Astrocyte (in vitro differentiated cells and primary cell): ENCODE measurements around the gene PCDHA4. TPM values are rescaled to one million over a fixed set of nuclear protein-coding genes. Genes with fewer than 3 reads are reported as not detected.
A peak's percentile ranks its signal among the peaks of the same experiment; 100 is the strongest.
"Not testable (repeated sequence)": the region's sequence is repeated elsewhere in the genome, so short reads cannot be mapped to it uniquely, and the experiment has no call there.

Experiments
- DNase-seq: peaks from one replicate; pipeline ENCODE4 v3.0.0-alpha.2; 2010; ENCODE audit warnings: low read depth
- FAIRE-seq: peaks from 2 replicates; lab custom pipeline; 2011; peaks lifted over from hg19 to GRCh38; lab: Jason Lieb, UNC
- H2AFZ ChIP-seq: 2 replicates; pipeline ENCODE4 v1.6.0; 2012; ENCODE audit warnings: low read depth, low read length, inconsistent platforms
- H3K27ac ChIP-seq: 2 replicates; pipeline ENCODE4 v1.5.1; 2011; ENCODE audit warnings: low read depth, low read length, inconsistent platforms
- H3K27me3 ChIP-seq: 2 replicates; pipeline ENCODE4 v1.6.0; 2011; ENCODE audit warnings: low read length, inconsistent platforms; ENCODE audit not compliant: insufficient read depth
- H3K36me3 ChIP-seq: 2 replicates; pipeline ENCODE4 v1.5.1; 2011; ENCODE audit warnings: low read length, inconsistent platforms; ENCODE audit not compliant: insufficient read depth
- H3K4me1 ChIP-seq: 2 replicates; pipeline ENCODE4 v1.5.1; 2011; ENCODE audit warnings: low read length, inconsistent platforms; ENCODE audit not compliant: insufficient read depth
- H3K4me2 ChIP-seq: 2 replicates; pipeline ENCODE4 v1.6.0; 2012; ENCODE audit warnings: low read length, inconsistent platforms
- H3K4me3 ChIP-seq: 2 replicates; pipeline ENCODE4 v1.5.1; 2011; ENCODE audit warnings: low read depth, mild to moderate bottlenecking, low read length, inconsistent platforms; ENCODE audit not compliant: insufficient read depth
- H3K79me2 ChIP-seq: 2 replicates; pipeline ENCODE4 v1.6.0; 2012; ENCODE audit warnings: mild to moderate bottlenecking, low read length, inconsistent platforms; ENCODE audit not compliant: insufficient read depth
- H3K9ac ChIP-seq: 2 replicates; pipeline ENCODE4 v1.6.0; 2012; ENCODE audit warnings: mild to moderate bottlenecking, low read length, inconsistent platforms
- H3K9me3 ChIP-seq: 2 replicates; pipeline ENCODE4 v1.5.1; 2012; ENCODE audit warnings: low read depth, mild to moderate bottlenecking, low read length, inconsistent platforms; ENCODE audit not compliant: insufficient read depth
- H4K20me1 ChIP-seq: 2 replicates; pipeline ENCODE4 v1.6.0; 2012; ENCODE audit warnings: low read length, inconsistent platforms; ENCODE audit not compliant: insufficient read depth
- H3K27ac Mint-ChIP-seq: one replicate; pipeline ENCODE4 v1.8.0; 2021; ENCODE audit warnings: mild to moderate bottlenecking, mixed read lengths; ENCODE audit not compliant: unreplicated experiment
- H3K27me3 Mint-ChIP-seq: one replicate; pipeline ENCODE4 v1.8.0; 2021; ENCODE audit warnings: low read depth, mixed read lengths; ENCODE audit not compliant: unreplicated experiment
- H3K36me3 Mint-ChIP-seq: one replicate; pipeline ENCODE4 v1.8.0; 2021; ENCODE audit warnings: low read depth, mixed read lengths; ENCODE audit not compliant: unreplicated experiment
- H3K4me1 Mint-ChIP-seq: one replicate; pipeline ENCODE4 v1.8.0; 2021; ENCODE audit warnings: low read depth, mixed read lengths; ENCODE audit not compliant: unreplicated experiment
- H3K4me3 Mint-ChIP-seq: one replicate; pipeline ENCODE4 v1.8.0; 2021; ENCODE audit warnings: mild to moderate bottlenecking, moderate library complexity, mixed read lengths; ENCODE audit not compliant: unreplicated experiment
- H3K9me3 Mint-ChIP-seq: one replicate; pipeline ENCODE4 v1.8.0; 2021; ENCODE audit warnings: mild to moderate bottlenecking, mixed read lengths; ENCODE audit not compliant: unreplicated experiment
- EZH2 ChIP-seq: IDR thresholded peaks from 2 replicates; pipeline ENCODE4 v1.6.1; 2012; ENCODE audit warnings: mild to moderate bottlenecking, low read length, inconsistent platforms; ENCODE audit not compliant: insufficient read depth
- total RNA-seq: library from RNA; stranded (reverse); gene quantifications from 2 replicates; pipeline ENCODE4 v1.2.1, GENCODE V29; 2021
- TF ChIP-seq, protein P1 (sequence below): IDR thresholded peaks from 2 replicates; pipeline ENCODE4 v1.5.1; 2011; ENCODE audit warnings: low read depth, mild to moderate bottlenecking, inconsistent platforms, low read length, moderate library complexity; ENCODE audit not compliant: insufficient read depth

Gene PCDHA4
- total RNA-seq, 1 donor from 2014 or later = 9.6 TPM

DNA sequence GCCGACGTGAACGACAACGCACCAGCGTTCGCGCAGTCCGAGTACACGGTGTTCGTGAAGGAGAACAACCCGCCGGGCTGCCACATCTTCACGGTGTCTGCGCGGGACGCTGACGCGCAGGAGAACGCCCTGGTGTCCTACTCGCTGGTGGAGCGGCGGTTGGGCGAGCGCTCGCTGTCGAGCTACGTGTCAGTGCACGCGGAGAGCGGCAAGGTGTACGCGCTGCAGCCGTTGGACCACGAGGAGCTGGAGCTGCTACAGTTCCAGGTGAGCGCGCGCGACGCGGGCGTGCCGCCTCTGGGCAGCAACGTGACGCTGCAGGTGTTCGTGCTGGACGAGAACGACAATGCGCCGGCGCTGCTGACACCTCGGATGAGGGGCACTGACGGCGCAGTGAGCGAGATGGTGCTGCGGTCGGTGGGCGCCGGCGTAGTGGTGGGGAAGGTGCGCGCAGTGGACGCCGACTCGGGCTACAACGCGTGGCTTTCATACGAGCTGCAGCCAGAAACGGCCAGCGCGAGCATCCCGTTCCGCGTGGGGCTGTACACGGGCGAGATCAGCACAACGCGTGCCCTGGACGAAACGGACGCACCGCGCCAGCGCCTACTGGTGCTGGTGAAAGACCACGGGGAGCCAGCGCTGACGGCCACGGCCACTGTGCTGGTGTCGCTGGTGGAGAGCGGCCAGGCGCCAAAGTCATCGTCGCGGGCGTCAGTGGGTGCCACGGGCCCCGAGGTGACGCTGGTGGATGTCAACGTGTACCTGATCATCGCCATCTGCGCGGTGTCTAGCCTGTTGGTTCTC, 43.2 kb downstream of the PCDHA4 start:
- not testable (repeated sequence) for H3K79me2 ChIP-seq

DNA sequence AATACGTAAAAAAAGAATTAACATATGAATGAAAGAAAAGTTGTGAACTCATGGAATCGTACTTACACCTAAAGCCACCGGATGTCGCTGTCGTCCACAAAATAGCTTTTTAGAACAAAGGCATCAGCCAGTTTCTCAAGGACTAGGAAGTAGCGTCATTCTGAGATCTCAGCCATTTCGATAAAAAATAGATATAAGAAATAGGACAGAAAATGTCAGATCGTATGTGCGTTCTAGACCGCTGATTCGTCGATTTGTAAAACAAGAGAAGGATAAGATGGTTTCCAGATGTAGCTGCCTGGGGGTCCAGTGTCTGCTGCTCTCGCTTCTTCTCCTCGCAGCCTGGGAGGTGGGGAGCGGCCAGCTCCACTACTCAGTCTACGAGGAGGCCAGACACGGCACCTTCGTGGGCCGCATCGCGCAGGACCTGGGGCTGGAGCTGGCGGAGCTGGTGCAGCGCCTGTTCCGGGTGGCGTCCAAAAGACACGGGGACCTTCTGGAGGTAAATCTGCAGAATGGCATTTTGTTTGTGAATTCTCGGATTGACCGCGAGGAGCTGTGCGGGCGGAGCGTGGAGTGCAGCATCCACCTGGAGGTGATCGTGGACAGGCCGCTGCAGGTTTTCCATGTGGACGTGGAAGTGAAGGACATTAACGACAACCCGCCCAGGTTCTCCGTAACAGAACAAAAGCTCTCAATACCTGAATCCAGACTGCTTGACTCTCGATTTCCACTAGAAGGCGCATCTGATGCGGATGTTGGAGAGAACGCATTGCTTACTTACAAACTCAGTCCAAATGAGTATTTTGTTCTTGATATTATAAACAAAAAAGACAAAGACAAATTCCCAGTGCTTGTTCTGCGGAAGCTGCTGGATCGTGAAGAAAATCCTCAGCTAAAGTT, 49.2 kb downstream of the PCDHA4 start, which contains the start of gene PCDHA10:
Gene PCDHA10, plus strand, starts transcription at position 126 of the 903 bp plus-strand sequence. Its CDS starts 152 bp downstream, at position 278.
- no peaks in the 10 kb centered on the region for H3K4me1 ChIP-seq
- no peak within 1 kb of the TSS for H3K4me2 ChIP-seq
- no peaks in the 10 kb centered on the region for H3K36me3 ChIP-seq
- Mint-ChIP-seq H3K4me3 (peak within 1 kb of the TSS; percentile 88), H3K4me1 (peaks cover 3% of the 10 kb centered on the region), H3K36me3 (peaks cover 17% of the 10 kb centered on the region), H3K27ac (peak within 1 kb of the TSS; percentile 79), H3K27me3 (no peaks in the 10 kb centered on the region), H3K9me3 (peaks cover 6% of the 10 kb centered on the region)
- H3K27ac ChIP-seq = no peak within 1 kb of the TSS
- H3K9ac ChIP-seq = no peak within 1 kb of the TSS
- DNase-seq = no peak
- no peaks in the 10 kb centered on the region for H4K20me1 ChIP-seq
- TF ChIP-seq, protein P1, sequence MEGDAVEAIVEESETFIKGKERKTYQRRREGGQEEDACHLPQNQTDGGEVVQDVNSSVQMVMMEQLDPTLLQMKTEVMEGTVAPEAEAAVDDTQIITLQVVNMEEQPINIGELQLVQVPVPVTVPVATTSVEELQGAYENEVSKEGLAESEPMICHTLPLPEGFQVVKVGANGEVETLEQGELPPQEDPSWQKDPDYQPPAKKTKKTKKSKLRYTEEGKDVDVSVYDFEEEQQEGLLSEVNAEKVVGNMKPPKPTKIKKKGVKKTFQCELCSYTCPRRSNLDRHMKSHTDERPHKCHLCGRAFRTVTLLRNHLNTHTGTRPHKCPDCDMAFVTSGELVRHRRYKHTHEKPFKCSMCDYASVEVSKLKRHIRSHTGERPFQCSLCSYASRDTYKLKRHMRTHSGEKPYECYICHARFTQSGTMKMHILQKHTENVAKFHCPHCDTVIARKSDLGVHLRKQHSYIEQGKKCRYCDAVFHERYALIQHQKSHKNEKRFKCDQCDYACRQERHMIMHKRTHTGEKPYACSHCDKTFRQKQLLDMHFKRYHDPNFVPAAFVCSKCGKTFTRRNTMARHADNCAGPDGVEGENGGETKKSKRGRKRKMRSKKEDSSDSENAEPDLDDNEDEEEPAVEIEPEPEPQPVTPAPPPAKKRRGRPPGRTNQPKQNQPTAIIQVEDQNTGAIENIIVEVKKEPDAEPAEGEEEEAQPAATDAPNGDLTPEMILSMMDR = no peak
- no peak for TF ChIP-seq EZH2
- H3K9me3 ChIP-seq = peaks cover 19% of the 10 kb centered on the region
- H3K27me3 ChIP-seq = no peaks in the 10 kb centered on the region
- no peaks in the 10 kb centered on the region for H3K79me2 ChIP-seq
- no peak within 1 kb of the TSS for H3K4me3 ChIP-seq
- no peak within 1 kb of the TSS for H2AFZ ChIP-seq
- FAIRE-seq = no peak

More for the DNA sequence above, 43.2 kb downstream of the PCDHA4 start:
- not testable (repeated sequence) for H3K27ac ChIP-seq, DNase-seq, H2AFZ ChIP-seq, H3K4me3 Mint-ChIP-seq, H3K9ac ChIP-seq, H3K27me3 Mint-ChIP-seq, H3K9me3 ChIP-seq, H3K4me3 ChIP-seq, H3K4me1 Mint-ChIP-seq, H3K27ac Mint-ChIP-seq, FAIRE-seq, H3K4me1 ChIP-seq, H4K20me1 ChIP-seq, H3K9me3 Mint-ChIP-seq, H3K27me3 ChIP-seq, H3K4me2 ChIP-seq, H3K36me3 ChIP-seq, H3K36me3 Mint-ChIP-seq

DNA sequence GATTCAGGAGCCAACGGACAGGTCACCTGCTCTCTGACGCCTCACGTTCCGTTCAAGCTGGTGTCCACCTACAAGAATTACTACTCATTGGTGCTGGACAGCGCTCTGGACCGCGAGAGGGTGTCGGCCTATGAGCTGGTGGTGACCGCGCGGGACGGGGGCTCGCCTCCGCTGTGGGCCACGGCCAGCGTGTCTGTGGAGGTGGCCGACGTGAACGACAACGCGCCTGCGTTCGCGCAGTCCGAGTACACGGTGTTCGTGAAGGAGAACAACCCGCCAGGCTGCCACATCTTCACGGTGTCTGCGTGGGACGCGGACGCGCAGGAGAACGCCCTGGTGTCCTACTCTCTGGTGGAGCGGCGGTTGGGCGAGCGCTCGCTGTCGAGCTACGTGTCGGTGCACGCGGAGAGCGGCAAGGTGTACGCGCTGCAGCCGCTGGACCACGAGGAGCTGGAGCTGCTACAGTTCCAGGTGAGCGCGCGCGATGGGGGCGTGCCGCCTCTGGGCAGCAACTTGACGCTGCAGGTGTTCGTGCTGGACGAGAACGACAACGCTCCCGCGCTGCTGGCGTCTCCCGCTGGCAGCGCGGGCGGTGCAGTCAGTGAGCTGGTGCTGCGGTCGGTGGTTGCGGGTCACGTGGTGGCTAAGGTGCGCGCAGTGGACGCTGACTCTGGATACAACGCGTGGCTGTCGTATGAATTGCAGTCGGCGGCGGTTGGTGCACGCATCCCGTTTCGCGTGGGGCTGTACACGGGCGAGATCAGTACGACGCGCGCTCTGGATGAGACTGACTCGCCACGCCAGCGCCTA, 50.5 kb downstream of the PCDHA4 start:
- no peaks in the 10 kb centered on the region for H4K20me1 ChIP-seq
- no peaks in the 10 kb centered on the region for H3K36me3 ChIP-seq
- Mint-ChIP-seq H3K27ac (no peak overlapping the region), H3K4me1 (peaks cover 3% of the 10 kb centered on the region), H3K36me3 (peaks cover 31% of the 10 kb centered on the region), H3K4me3 (peak overlapping the region; percentile 88), H3K9me3 (peaks cover 17% of the 10 kb centered on the region), H3K27me3 (no peaks in the 10 kb centered on the region)
- no peak for TF ChIP-seq EZH2
- TF ChIP-seq, protein P1 = no peak
- FAIRE-seq (no peak), DNase-seq (no peak)
- no peak overlapping the region for H3K27ac ChIP-seq
- no peak overlapping the region for H3K9ac ChIP-seq
- H3K79me2 ChIP-seq = no peaks in the 10 kb centered on the region
- H3K27me3 ChIP-seq = no peaks in the 10 kb centered on the region
- peaks cover 29% of the 10 kb centered on the region for H3K9me3 ChIP-seq
- H3K4me1 ChIP-seq = no peaks in the 10 kb centered on the region
- no peak overlapping the region for H3K4me2 ChIP-seq
- H3K4me3 ChIP-seq = no peak overlapping the region
- H2AFZ ChIP-seq = no peak overlapping the region
